ENCODE results near the gene SLIT3. TPM values are rescaled to one million over a fixed set of nuclear protein-coding genes. Genes with fewer than 3 reads are reported as not detected.

SLIT3 gene
- total RNA-seq, 4 donors from 2014 or later = 0.72 to 37.4 (median 5.3) TPM

GRCh38 chr5:168648576-168648975 lies 652.4 kb downstream of the SLIT3 start:
- no peak for TF ChIP-seq CTCF (IDR thresholded peaks at IDR 0.05)
- TF ChIP-seq POLR2A (IDR thresholded peaks at IDR 0.05) = no peak
- no peaks in the 10 kb centered on the region for H3K36me3 ChIP-seq
- intact Hi-C loops (cut with DNase I) = no loop called here
- no peak for DNase-seq
- no peak overlapping the region for H3K27ac ChIP-seq
- 69 to 77% methylated on average over 1 of the region's 1 CpG for WGBS, 2 donors
- H3K4me1 ChIP-seq = peaks cover 0 to 20% (median 0%) of the 10 kb centered on the region in 3 donors
- no peaks in the 10 kb centered on the region for H3K27me3 ChIP-seq
- no peak overlapping the region for H3K4me3 ChIP-seq
- no peaks in the 10 kb centered on the region for H3K9me3 ChIP-seq

GRCh38 chr5:168648016-168648415 lies 652.9 kb downstream of the SLIT3 start:
- Histone ChIP-seq H3K9me3 (no peaks in the 10 kb centered on the region), H3K27ac (no peak overlapping the region), H3K36me3 (no peaks in the 10 kb centered on the region), H3K4me1 (peaks cover 0 to 17% (median 0%) of the 10 kb centered on the region in 3 donors), H3K4me3 (no peak overlapping the region), H3K27me3 (no peaks in the 10 kb centered on the region)
- TF ChIP-seq POLR2A (IDR thresholded peaks at IDR 0.05) = no peak
- TF ChIP-seq CTCF (IDR thresholded peaks at IDR 0.05) = no peak
- DNase-seq = no peak
- intact Hi-C loops (cut with DNase I) = no loop called here
- WGBS, 2 donors = 79 to 92% methylated on average over 1 of the region's 1 CpG

GRCh38 chr5:168647083-168647482 lies 653.9 kb downstream of the SLIT3 start:
- Histone ChIP-seq H3K9me3 (no peaks in the 10 kb centered on the region), H3K27me3 (no peaks in the 10 kb centered on the region), H3K4me1 (peaks cover 0 to 17% (median 0%) of the 10 kb centered on the region in 3 donors), H3K4me3 (no peak overlapping the region), H3K27ac (no peak overlapping the region), H3K36me3 (no peaks in the 10 kb centered on the region)
- intact Hi-C loops (cut with DNase I) = no loop called here
- no peak for TF ChIP-seq POLR2A (IDR thresholded peaks at IDR 0.05)
- TF ChIP-seq CTCF (IDR thresholded peaks at IDR 0.05) = no peak
- DNase-seq = no peak

GRCh38 chr5:168646335-168646734 lies 654.6 kb downstream of the SLIT3 start:
- Histone ChIP-seq H3K36me3 (no peaks in the 10 kb centered on the region), H3K27ac (no peak overlapping the region), H3K4me1 (peaks cover 0 to 13% (median 0%) of the 10 kb centered on the region in 3 donors), H3K9me3 (no peaks in the 10 kb centered on the region), H3K4me3 (no peak overlapping the region), H3K27me3 (no peaks in the 10 kb centered on the region)
- no peak for DNase-seq
- no peak for TF ChIP-seq CTCF (IDR thresholded peaks at IDR 0.05)
- TF ChIP-seq POLR2A (IDR thresholded peaks at IDR 0.05) = no peak
- intact Hi-C loops (cut with DNase I) = no loop called here
- WGBS, 2 donors = 43 to 53% methylated on average over 5 of the region's 5 CpGs

- no peak overlapping the region for H3K27ac ChIP-seq
- TF ChIP-seq CTCF (IDR thresholded peaks at IDR 0.05) (no peak), POLR2A (IDR thresholded peaks at IDR 0.05) (no peak)
- H3K27me3 ChIP-seq = no peaks in the 10 kb centered on the region
- intact Hi-C loops (cut with DNase I) = no loop called here
- H3K36me3 ChIP-seq = no peaks in the 10 kb centered on the region
- WGBS, 2 donors = 89% methylated on average over 3 of the region's 3 CpGs
- no peaks in the 10 kb centered on the region for H3K9me3 ChIP-seq
- H3K4me1 ChIP-seq = peaks cover 0 to 13% (median 0%) of the 10 kb centered on the region in 3 donors
- DNase-seq = no peak
- no peak overlapping the region for H3K4me3 ChIP-seq
Measured at GRCh38 chr5:168645195-168645594, 655.7 kb downstream of the SLIT3 start.
